Stimulated activated CD4-positive, alpha-beta T cell treated with anti-CD3 and anti-CD28 coated beads, Interleukin-1b, Interleukin-23, amount 100 ng/mL, for 1 hour (primary cell): ENCODE results near the gene FOSB.
A peak's percentile ranks its signal among the peaks of the same experiment; 100 is the strongest.

Source experiments
- DNase-seq, 2 donors: peaks; one replicate each; pipeline ENCODE4 v3.0.0-alpha.2; 2020; ENCODE audit warnings: low read depth in 2 of 2

Gene FOSB

DNA sequence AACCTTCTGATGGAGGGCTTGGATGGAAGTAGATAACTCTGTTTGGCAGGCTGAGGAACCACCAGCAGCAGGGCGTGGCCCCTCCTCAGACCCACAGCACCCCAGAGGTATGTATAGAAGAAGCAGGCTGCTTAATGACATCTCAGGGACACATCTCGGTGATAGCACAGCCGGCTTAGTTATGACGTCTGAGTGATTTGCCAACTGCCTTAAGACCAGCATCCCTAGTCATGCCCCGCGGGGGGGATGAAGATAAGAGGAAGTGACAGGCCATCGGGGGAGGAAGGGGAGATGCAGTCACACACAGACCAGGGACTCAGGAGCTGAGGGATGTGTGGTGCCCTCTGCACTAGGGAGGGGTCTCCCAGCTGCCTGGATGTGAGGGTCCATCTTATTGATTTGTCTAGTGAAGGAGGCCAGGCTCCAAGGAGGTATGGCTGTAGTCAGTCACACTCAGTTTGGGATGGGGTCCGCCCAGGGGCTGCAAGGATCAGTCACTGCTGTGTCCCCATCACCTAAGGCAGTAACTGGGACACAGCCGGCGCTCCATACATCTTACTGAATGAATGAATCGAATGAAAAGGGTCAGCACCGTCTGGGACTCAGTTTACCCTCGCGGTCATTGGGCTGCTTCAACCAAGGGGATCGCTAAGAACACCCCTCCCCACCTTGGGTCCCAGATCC lies 24.9 kb upstream of the FOSB start:
- no peak for DNase-seq

DNA sequence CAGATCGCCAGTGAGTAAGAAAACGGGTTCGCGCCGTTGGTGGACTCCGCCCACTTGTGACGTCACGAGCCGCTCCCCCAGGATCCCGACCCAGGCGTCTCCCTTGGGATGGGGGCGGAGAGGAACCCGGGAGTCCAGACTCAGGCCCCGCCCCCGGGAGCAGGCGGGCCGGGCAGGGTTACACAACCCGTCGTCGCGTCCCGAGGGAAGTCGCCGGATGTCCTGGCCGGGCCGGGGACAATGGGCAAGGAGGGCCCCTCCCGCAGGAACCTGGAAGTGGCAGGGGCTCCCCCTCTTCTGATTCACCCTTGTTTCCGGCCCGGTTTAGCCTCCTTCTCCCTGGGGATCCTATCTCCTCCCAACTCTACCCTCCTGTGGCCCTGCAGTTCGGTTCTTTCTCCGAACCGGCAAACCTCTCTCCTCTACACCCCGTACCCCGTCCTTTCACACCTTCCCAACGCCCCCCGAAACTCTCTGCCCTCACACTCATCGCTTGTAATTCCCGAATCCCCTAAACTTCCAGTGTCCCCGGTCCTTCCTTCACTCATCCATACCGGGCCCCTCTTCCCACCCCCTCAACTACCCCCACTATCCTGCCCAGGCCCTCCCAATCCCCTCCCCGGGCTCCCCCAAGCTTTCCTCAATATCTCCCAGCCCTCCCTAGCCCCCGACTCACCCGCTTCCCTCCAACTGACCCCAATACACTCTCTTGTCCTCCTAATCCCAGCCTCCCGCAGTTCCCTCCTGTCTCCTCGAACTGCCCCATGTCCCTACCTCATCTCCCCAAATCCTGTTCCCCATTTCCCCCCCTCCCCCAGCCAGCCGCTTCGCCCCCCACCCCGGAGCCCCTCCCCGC lies 24.1 kb upstream of the FOSB start:
- DNase-seq: no peak

DNA sequence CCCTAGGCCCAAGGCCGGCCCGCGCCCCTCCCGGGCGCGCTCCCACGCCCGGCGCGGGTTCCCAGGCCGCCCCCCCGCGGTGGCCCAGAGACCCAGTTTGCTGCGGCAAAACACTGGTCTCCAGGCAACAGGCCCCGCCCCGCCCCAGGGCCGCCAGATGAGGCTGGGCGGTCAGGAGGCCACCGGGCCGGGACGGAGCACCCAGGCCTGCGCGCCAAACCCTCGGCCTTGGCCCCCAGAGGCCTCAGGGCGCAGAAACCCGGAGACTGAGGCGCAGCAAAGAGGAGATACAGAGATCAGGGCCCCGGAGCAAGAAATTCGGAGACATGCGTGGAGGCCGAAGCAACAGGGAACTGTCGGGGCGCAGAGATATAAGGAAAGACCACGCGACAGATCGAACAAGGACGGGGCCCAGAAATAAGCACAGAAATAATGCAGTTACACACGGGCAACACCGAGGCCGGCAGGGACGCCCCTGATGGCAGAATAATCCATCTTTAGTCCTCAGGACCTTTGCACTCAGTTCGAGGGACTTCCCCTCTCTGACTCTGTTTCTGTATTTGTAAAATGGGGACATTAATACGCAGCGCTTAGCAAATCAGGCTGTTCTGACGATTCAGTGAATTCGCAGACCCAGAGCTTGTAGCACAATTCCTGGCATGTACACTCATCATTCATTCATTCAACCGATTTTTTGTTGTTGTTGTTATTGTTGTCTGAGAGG lies 23.3 kb upstream of the FOSB start:
- DNase-seq: peak in 1 of 2 donors; percentile 54

DNA sequence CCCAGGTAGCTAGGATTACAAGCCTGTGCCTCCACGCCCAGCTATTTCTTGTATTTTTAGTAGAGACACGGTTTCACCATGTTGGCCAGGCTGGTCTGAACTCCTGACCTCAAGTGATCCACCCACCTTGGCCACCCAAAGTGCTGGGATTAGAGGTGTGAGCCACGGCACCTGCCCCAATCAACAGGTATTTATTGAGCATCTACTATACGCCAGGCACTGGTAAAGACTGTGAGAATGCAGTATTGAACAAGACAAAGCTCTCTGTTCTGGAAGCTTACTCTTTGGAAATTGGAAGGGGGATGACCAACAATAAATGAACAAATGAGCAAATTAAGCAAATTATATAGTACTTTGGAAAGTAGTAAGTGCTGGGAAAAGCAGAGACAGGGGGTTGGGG lies 22.7 kb upstream of the FOSB start:
- DNase-seq: no peak

DNA sequence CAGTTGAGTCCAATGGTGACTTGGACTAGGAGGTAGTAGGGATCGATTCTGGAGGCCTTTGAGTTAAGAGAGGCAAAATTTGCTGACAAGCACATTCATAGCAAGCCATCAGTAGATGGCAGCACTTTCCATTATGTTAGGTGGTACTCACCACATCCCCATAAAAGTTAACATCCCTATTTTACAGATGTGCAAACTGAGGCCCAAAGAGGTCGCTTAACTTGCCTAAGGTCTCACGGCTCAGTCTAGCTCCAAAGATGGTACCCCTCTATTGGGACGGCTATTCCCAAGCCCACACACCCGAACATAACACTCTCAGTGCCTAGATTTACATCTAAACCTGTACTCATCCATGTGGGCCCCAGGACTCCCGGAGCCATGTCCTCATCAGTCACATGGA lies 21.5 kb upstream of the FOSB start:
- no peak for DNase-seq

DNA sequence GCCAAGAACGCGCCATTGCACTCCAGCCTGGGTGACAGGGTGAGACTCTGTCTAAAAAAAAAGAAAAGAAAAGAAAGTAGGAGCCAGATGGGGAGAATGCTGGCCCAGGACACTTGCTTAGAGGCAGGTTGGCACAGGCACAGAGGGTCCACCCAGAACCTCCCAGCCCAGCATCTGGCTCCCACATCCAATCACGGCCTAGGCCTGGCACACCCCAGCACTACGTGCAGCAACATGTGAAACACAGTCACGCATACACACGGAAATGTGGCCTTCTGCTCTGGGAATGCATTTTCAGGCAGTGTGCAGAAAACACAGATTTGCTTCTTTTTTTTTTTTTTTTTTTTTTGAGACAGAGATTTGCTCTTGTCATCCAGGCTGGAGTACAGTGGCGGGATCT lies 20.9 kb upstream of the FOSB start:
- DNase-seq: no peak

DNA sequence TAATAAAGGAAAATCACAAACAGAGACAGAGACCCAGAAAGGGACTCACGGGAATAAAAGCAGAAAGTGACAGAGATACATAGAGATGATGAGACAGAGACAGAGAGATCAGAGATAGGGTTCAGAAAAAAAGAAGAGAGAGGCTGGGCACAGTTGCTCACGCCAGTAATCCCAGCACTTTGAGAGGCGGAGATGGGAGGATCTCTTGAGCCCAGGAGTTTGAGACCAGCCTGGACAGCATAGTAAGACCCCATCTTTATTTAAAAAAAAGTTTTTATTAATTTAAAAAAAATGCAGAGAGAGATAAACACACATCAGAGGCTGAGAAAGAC lies 19.4 kb upstream of the FOSB start:
- DNase-seq: no peak

DNA sequence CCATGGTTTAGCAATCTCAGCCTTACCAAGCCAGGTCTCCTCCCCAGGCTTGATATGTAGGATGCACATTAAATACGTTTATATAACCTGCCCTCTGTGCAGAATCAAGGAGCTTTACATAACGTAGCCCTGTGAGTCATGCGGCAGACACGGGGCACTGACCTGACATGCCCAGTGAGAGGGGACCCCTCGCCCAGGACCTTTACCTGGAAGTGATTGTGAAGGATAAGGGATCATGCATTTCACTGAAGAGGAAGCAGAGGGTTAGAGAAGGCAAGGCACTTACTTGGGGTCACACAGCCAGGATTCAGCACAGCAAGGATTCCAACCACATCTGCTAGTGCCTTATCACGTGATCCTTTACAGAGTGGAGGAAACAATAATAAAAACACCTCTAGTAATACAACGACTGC lies 18.9 kb upstream of the FOSB start:
- DNase-seq: no peak

DNA sequence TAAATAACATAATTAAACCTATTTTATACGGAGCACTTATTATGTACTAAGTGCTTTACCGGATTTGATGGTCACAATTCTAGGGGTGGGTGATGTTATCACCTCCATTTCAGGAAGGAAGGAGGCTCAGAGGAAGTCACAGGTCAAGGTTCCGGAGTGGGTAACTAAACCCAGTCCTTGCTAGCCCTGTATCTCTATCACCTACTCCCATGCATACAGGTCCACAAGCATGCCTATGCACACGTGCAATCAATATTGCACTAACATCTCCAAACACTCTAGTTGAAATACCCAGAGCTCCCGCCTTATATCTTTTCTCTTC lies 17.8 kb upstream of the FOSB start:
- DNase-seq: no peak

DNA sequence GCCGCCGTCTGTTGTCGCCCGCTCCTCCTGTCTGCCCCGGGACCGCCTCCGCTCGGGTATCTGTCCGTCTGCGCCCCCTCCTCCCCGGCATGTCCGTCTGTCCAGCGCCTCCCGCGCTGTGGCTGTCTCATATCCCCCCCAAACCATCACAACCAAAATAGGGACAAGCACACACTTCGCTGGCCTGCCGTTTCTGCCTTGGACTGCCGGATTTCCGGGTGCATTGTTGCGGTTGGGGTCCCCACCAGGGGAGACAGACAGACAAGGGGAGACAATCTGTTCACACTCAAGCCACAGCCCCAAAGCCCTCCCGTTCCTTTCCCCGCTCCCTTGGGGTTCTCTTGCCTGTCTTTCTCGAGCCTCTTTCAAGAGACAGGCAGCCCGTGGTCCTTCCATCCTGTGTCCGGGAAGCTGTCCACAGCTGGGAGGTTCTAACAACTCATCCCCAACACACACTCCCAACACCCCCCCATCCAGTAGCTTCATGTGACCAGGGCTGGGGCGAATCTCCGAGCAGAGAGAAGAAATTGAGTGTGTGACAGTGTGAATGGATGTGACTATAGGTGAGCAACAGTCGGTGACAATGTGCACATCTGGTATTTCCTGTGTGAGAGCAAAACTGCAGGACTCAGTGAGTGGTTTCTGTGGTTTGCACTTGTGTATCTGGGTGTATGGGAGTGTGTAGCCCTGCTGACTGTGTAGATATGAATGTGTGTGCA lies 16.5 kb upstream of the FOSB start:
- DNase-seq: peak in 1 of 2 donors; percentile 11

DNA sequence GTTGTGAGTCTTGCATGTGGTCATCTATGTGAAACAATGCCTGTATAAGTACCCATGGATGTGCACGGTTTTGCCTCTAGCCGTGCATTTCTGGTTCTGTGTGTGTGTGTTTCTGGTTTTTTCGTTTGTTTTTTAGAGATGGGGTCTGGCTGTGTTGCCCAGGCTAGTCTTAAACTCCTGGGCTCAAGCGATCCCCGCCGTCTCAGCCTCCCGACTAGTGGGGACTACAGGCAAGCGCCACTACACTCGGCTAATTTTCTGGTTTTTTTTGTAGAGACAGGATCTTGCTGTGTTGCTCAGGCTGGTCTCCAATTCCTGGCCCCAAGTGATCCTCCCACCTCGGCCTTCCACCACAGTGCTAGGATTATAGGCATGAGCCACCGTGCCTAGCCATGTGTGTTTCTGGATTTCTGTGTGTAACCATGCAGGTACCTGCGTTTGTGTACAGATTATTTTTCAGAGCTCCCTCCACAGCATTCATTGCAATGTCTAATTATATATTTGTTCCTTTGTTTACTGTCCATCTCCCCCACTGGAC lies 15.9 kb upstream of the FOSB start:
- no peak for DNase-seq

DNA sequence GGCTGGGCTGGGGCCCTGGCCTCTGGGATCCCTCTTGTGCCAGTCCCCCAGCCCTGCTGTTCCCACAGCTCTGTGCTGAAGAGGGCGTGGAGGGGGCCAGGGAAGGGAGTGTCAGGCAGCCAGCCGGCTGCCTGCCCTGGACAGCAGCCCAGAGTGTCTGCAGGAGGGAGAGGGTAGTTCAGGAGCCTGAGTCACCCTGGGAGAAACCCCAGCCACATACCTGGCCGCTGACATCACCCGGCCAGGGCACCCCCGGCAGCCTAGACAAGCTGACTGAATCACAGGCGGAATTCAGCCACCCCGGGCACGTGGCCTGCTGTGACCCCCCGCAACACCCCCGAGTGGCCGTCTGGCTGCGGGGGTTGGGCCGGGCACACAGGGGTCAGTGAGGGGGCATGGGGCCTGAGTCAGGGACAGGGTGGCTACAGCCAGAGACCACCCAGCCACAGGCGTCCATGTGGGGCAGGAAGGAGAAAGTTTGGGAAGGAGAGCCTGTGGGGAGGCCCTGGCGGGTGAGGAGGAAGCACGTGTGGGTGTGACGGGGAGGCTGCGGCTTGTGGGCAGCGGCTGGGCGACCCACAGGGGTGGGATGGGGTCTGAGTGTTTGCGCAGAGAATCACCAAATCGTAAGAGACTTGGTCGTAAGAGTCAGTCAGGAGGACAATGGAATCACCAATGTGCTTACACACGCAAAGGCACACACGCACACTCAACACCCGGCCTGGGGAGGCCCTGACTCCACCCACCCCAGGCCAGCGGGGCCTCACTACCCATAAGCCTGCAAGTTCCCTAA lies 11.9 kb upstream of the FOSB start:
- peak in 1 of 2 donors; percentile 34 for DNase-seq

DNA sequence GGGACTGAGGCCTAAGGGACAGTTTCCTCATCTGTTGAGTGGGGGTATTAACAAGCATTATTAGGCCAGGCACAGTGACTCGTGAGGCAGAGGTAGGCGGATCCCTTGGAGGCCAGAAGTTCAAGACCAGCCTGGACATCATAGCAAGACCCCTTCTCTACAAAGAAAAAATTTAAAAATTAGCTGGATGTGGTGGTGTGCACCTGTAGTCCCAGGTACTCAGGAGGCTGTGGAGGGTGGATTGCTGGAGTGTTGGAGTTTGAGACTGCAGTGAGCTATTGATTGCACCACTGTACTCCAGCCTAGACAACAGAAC lies 11.3 kb upstream of the FOSB start:
- DNase-seq: no peak

DNA sequence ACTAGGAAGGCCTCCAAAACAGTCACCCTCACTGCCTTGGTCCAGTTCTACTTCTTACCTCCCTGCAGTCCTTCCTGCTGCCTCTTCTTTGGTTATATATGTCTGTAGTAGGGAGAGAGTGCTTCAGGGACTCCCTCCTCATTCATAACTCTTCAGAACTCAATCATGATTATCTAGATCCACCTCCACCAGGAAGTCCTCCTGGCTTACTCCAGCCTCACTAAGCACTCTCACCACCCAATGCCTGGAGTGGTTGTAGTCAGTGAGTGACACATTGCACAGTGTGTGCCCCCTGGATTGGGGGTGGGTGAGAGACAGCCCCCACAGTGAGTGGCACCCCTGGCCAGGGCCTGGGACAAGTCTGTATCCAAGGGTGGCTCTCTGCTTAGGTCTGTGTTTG lies 10.0 kb upstream of the FOSB start:
- DNase-seq: no peak

DNA sequence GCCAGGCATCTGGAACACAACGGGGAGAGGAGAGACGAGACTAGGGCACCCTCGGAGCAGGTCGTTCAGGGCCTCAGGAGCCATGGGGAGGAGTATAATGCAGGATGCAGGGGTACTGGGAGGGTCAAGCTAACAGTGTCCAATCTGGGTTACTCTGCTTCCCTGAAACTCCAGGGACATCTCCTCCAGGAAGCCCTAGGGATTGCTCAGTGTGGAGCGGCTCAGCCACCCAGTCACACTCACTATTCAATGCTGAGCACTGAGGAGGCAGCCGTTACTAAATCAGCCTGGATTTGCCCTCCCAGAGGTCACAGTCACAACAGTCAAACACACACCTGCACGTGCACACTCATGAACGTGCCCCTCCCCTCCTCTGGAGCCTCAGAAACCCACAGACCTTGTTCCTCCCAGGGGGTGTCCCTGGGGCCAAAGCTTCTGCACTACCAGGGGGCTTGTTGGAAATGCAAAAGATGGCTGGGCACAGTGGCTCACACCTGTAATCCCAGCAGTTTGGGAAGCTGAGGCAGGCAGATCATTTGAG lies 6.9 kb upstream of the FOSB start:
- no peak for DNase-seq

DNA sequence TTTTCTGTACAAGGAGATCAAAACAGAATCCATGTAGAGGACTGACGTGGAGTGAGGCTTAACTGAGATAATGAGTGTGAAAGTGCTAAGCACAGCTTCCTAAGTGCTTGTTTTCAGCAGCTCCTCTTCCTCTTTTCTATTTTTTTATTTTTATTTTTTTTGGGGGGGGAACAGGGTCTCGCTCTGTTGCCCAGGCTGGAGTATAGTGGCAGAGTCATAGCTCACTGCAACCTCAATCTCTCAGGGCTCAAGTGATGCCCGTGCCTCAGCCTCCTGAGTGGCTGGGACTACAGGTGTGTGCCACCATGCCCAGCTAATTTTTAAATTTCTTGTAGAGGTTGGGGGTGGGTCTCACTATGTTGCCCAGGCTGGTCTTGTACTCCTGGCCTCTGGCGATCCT lies 5.6 kb upstream of the FOSB start:
- no peak for DNase-seq

DNA sequence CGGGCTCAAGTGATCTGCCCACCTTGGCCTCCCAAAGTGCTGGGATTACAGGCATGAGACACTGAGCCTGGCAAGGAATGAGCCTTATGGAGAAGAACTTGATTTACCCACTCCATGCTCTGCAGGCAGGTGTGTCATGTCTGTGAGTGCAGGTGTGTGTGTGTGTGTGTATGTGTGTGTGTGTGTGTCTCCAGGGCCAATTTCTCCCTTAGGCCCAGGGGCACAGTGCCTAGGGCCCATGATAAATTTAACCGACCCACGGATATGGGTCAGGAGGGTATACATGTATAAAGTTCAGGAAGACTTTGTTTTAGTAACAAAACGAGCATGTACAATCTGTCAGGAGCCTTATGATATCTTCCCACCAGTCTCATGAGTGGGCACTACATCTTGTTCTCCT lies 4.6 kb upstream of the FOSB start:
- DNase-seq: no peak

DNA sequence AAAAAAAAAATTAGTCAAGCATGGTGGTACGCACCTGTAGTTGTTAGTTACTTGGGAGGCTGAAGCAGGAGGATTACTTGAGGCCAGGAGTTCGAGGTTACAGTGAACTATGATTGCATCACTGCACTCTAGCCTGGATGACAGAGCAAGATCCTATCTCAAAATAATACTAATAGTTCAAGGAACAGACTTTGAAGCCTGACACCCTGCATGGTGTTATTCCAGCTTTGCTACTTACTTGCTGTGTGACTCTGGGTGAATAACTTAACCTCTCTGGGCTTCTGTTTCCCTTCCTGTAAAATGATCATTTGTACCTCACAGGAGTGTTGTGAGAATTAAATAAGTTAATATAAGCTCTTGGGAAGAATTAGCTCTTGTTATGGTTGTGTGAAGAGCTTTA lies 3.5 kb upstream of the FOSB start:
- no peak for DNase-seq

DNA sequence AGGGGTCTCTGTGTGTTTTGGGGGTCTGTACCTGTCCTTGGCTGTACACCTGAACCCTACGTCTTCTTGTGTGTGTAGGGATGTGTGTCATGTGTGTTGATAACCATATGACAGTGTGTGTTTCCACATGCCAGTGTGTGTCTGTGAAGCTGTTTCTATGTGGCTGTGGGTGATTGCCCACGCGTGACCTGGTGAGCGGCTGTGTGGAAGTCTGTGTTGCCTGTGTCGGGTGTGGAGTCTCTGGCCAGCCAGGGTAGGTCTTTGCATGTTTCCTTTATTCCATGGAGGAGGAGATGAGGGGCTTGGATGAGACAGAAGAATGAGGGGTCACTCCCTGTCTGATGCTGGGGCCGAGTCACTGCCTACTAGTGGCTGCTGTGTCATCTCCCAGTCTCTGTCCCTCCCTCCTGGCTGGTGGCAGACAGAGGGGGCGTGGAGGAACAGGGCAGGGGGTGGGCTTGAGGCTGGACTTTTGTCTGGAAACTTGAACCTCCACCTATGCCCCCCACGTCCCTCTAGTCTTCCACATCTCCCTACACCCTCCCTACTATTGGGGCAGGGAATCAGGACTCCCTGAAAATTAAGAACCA lies 2.8 kb upstream of the FOSB start:
- DNase-seq: no peak

DNA sequence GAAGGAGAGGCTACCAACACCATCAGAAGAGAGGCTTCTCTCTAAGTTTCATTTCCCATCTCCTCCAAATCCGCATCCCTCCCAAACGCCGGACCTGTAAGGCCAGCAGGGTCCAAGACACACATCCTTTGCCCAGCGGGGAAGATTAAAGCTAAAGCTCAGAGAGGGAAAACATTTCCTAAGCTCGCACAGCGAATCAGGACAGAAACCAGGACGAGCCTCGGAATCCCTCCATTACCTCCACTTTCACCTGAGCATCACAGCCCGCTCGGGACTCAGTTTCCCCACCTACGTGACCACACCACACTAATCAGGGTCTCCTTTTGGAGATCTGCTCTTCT lies 711 bp upstream of the FOSB start:
- no peak for DNase-seq

DNA sequence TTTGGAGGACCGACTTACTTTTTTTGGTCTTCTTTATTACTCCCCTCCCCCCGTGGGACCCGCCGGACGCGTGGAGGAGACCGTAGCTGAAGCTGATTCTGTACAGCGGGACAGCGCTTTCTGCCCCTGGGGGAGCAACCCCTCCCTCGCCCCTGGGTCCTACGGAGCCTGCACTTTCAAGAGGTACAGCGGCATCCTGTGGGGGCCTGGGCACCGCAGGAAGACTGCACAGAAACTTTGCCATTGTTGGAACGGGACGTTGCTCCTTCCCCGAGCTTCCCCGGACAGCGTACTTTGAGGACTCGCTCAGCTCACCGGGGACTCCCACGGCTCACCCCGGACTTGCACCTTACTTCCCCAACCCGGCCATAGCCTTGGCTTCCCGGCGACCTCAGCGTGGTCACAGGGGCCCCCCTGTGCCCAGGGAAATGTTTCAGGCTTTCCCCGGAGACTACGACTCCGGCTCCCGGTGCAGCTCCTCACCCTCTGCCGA lies 409 bp downstream of the FOSB start:
- peak in 1 of 2 donors; percentile 7 for DNase-seq
